ENCODE data around the gene KLF9.

Gene KLF9

GRCh38 chr9:70355801-70356200 is 58.7 kb downstream of the KLF9 start:
- DNase-seq (ENCODE audit: low read depth) = no peak

- no peak for DNase-seq (ENCODE audit: low read depth)
Measured at GRCh38 chr9:70352802-70353201, 61.7 kb downstream of the KLF9 start.

- DNase-seq (ENCODE audit: low read depth) = no peak
Measured at GRCh38 chr9:70352356-70352755, 62.1 kb downstream of the KLF9 start.

GRCh38 chr9:70347046-70347445 is 67.4 kb downstream of the KLF9 start:
- no peak for DNase-seq (ENCODE audit: low read depth)

- no peak for DNase-seq (ENCODE audit: low read depth)
Measured at GRCh38 chr9:70340572-70340971, 73.9 kb downstream of the KLF9 start.

Measured in stimulated activated CD8-positive, alpha-beta memory T cell treated with anti-CD3 and anti-CD28 coated beads, Interleukin-12 subunit alpha, Interleukin-12 subunit beta, amount 100 ng/mL, for 4 hours (primary cell).